SK-N-MC (cell line): ENCODE measurements around the gene ZNF423.

Experiments
- EZH2 ChIP-seq: fragments of 200-600 bp; sonication (generic); IDR thresholded peaks from one replicate; pipeline ENCODE4 v1.6.1; 2017; ENCODE audit warnings: antibody characterized with exemption
- FOXP2 ChIP-seq: optimal IDR thresholded peaks from 2 replicates; pipeline ENCODE3; 2011; ENCODE audit warnings: mild to moderate bottlenecking, moderate library complexity; ENCODE audit not compliant: insufficient read depth; ENCODE audit errors: extremely low read length, control extremely low read depth
- POLR2AphosphoS5 ChIP-seq: IDR thresholded peaks from 2 replicates; pipeline ENCODE4 v1.6.1; 2012; ENCODE audit warnings: mild to moderate bottlenecking, low read depth, low read length, borderline replicate concordance

GRCh38 chr16:49493836-49494235, 362.1 kb downstream of the ZNF423 start:
- TF ChIP-seq EZH2 (no peak), POLR2AphosphoS5 (no peak), FOXP2 (no peak)
